Left ventricle myocardium inferior (tissue), 1 donor: Measurements from ENCODE around the gene DNAJB6. TPM values are rescaled to one million over a fixed set of nuclear protein-coding genes. Genes with fewer than 3 reads are reported as not detected.
"Not testable (repeated sequence)": the region's sequence is repeated elsewhere in the genome, so short reads cannot be mapped to it uniquely, and the experiment has no call there.

Source experiments
- DNase-seq: peaks from one replicate; pipeline ENCODE4 v3.0.0-alpha.2; 2020
- H3K27ac ChIP-seq: fragments of 200-600 bp; replicated peaks from 2 replicates; pipeline ENCODE4 v1.8.0; 2021
- H3K27me3 ChIP-seq: fragments of 200-600 bp; 2 replicates; pipeline ENCODE4 v1.8.0; 2021; ENCODE audit warnings: low read depth
- H3K36me3 ChIP-seq: fragments of 200-600 bp; 2 replicates; pipeline ENCODE4 v1.8.0; 2021
- H3K4me1 ChIP-seq: fragments of 200-600 bp; 2 replicates; pipeline ENCODE4 v1.8.0; 2021
- H3K4me3 ChIP-seq: fragments of 200-600 bp; 2 replicates; pipeline ENCODE4 v1.8.0; 2021; ENCODE audit warnings: mild to moderate bottlenecking, moderate library complexity
- H3K9me3 ChIP-seq: fragments of 200-600 bp; replicated peaks from 2 replicates; pipeline ENCODE4 v1.8.0; 2021
- intact Hi-C: fragments of 100-400 bp; cut with micrococcal nuclease; formaldehyde crosslinking; loops from one replicate; pipeline ENCODE4 v1.11.0; 2022
- total RNA-seq: library from RNA; stranded (reverse); fragmentation: NEBNext Ultra II Directional; extraction: Animal tissue kit (Norgen Biotek cat#: 25700); gene quantifications from one replicate; pipeline ENCODE4 v1.2.1, GENCODE V29; 2021
- TF ChIP-seq, protein P1 (sequence below): fragments of 200-600 bp; IDR thresholded peaks from 2 replicates; pipeline ENCODE4 v1.8.0; 2021; ENCODE audit warnings: antibody characterized with exemption, mild to moderate bottlenecking, borderline replicate concordance
- donor health status: DM: no; HTN: yes; CAD: no; lungs with severe emphysema.

DNAJB6 gene
- total RNA-seq, 1 donor from 2014 or later = 211 TPM

DNA sequence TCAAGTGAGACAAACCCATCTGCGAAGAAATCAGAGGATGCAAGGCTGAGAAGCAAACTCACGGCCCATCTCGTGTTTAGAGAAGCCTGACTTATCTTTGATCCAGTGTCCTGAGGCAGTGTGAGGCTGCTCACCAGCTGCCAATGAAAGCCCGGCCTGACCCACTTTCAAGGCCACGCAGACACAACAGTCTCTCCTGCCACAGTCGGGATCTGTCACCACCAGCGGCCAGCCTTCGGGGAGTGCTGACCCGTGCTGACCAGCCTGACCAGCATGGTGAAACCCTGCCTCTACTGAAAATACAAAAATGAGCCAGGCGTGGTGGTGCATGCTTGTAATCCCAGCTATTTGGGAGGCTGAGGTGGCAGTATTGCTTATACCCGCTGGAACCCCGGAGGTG lies 7.4 kb upstream of the DNAJB6 start:
- Histone ChIP-seq H3K36me3 (no peaks in the 10 kb centered on the region), H3K27me3 (peaks cover 6% of the 10 kb centered on the region), H3K4me3 (no peak overlapping the region), H3K9me3 (no peaks in the 10 kb centered on the region), H3K27ac (no peak overlapping the region), H3K4me1 (no peaks in the 10 kb centered on the region)
- TF ChIP-seq, protein P1, sequence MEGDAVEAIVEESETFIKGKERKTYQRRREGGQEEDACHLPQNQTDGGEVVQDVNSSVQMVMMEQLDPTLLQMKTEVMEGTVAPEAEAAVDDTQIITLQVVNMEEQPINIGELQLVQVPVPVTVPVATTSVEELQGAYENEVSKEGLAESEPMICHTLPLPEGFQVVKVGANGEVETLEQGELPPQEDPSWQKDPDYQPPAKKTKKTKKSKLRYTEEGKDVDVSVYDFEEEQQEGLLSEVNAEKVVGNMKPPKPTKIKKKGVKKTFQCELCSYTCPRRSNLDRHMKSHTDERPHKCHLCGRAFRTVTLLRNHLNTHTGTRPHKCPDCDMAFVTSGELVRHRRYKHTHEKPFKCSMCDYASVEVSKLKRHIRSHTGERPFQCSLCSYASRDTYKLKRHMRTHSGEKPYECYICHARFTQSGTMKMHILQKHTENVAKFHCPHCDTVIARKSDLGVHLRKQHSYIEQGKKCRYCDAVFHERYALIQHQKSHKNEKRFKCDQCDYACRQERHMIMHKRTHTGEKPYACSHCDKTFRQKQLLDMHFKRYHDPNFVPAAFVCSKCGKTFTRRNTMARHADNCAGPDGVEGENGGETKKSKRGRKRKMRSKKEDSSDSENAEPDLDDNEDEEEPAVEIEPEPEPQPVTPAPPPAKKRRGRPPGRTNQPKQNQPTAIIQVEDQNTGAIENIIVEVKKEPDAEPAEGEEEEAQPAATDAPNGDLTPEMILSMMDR = no peak
- intact Hi-C loops = no loop called here
- no peak for DNase-seq

DNA sequence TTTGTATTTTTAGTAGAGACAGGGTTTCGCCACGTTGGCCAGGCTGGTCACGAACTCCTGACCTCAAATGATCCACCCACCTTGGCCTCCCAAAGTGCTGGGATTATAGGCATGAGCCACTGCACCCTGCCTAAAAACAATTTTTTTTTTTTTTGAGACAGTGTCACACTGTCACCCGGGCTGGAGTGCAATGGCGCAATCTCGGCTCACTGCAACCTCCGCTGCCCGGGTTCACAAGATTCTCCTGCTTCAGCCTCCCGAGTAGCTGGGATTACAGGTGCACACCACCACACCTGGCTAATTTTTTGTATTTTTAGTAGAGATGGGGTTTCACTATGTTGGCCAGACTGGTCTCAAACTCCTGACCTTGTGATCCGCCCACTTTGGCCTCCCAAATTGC lies 6.2 kb upstream of the DNAJB6 start:
- H3K9me3 ChIP-seq, H3K27ac ChIP-seq, H3K4me3 ChIP-seq, intact Hi-C loops, H3K36me3 ChIP-seq, DNase-seq, H3K4me1 ChIP-seq, H3K27me3 ChIP-seq: not testable (repeated sequence)

DNA sequence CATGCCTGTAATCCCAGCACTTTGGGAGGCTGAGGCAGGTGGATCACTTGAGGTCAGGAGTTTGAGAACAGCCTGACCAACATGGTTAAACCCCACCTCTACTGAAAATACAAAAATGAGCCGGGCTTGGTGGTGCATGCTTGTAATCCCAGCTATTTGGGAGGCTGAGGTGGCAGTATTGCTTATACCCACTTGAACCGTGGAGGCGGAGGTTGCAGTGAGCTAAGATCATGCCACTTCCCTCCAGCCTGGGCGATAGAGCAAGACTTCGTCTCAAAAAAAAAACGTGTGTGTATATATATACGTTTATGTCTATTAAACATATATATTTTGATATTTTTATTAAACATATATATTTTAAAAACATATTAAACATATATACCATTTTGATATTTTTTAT lies 5.8 kb upstream of the DNAJB6 start:
- DNase-seq, H3K27me3 ChIP-seq, H3K27ac ChIP-seq, intact Hi-C loops, H3K4me3 ChIP-seq, H3K36me3 ChIP-seq, H3K4me1 ChIP-seq, H3K9me3 ChIP-seq: not testable (repeated sequence)

DNA sequence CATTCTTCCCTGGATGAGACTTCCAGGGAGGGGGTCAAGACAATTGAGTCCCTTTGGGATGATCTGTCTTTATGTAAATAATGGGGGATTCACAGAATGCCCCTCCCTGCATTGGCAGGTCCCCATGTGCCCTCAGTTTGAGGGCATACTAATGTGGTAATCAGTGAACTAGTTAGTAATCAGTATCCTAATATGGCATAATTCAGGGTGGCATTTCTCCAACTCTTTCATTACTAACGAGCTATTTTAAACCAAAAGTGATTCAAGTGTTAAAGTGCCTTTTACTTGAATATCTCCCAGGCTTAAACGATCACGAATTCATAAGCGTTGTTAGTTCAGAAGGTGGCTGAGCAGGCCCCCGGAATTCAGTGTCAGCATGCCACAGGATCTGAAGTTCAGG lies 1.6 kb upstream of the DNAJB6 start:
- DNase-seq = no peak
- no peaks in the 10 kb centered on the region for H3K9me3 ChIP-seq
- intact Hi-C loops = no loop called here
- no peaks in the 10 kb centered on the region for H3K36me3 ChIP-seq
- H3K27me3 ChIP-seq = peaks cover 6% of the 10 kb centered on the region
- no peak overlapping the region for H3K27ac ChIP-seq
- H3K4me1 ChIP-seq = peaks cover 40% of the 10 kb centered on the region
- peak overlapping the region; percentile 79 for H3K4me3 ChIP-seq
- TF ChIP-seq, protein P1 = no peak

DNA sequence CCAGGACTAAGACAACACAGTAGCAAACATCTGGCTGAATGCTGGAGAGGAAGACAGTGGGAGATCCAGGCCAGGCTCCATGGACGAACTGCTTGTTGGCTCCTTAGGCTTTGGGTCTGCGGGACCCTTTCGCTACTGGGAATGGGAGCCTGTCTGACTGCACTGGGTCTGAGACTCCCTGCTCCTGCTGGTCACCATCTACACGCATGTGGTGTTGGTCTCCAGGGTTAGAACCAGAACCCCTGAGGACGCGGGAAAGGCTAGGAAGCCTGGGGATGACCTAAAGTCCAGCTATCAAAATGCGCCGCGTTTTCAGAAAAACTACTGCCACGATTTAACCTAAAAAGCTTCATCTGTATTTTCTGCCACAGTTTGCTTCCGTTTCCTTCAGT lies 817 bp upstream of the DNAJB6 start:
- DNase-seq = no peak
- H3K4me1 ChIP-seq = peaks cover 48% of the 10 kb centered on the region
- no peaks in the 10 kb centered on the region for H3K9me3 ChIP-seq

DNA sequence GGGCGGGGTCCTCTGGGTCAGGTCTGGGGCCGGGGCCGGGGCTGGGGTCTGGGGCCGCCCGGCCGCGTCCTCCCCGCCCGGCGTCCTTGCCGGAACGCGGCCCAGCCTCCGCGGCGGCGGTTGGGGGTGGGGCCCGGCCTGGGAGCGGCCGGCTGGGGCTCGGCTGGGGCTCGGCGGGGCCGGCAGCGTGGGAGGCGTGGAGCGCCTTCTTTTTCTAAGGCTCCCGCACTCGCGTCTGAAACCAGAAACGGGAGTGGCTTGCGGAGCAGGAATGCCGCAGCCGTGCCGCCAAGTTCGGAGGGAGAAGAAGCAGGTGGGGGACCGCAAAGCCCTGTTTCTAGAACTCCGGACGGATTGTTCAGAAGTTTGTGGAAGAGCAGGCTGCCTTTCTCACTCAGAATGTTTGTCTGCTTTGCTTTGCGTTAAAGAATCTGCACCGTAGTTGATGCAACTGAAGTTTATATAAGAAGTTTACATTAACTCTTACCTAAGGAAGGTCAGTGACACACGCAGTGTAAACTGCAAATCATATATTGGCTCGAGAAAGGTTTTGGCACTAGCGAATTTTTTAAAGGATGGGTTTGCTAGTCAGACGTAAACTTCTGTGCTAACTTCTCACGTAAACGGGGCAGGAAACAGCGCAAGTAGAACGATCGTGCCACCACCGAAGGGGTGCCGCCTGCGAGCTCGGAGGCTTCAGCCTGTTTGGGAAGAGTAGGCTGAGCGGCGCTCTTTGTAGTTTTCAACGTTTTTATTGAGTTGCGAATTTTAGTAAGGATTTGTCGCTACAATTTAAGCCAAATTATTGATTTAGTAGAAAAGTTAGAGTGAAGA lies 729 bp downstream of the DNAJB6 start:
- H3K27ac ChIP-seq = peak overlapping the region; percentile 91
- H3K4me1 ChIP-seq = peaks cover 63% of the 10 kb centered on the region
- TF ChIP-seq, protein P1 = no peak
- H3K36me3 ChIP-seq = no peaks in the 10 kb centered on the region
- intact Hi-C loops = no loop called here
- peak; percentile 68 for DNase-seq
- no peaks in the 10 kb centered on the region for H3K9me3 ChIP-seq
- H3K4me3 ChIP-seq = peak overlapping the region; percentile 79
- H3K27me3 ChIP-seq = no peaks in the 10 kb centered on the region

More for the DNA sequence above, 817 bp upstream of the DNAJB6 start:
- Histone ChIP-seq H3K27ac (peak overlapping the region; percentile 91), H3K4me3 (peak overlapping the region; percentile 79), H3K36me3 (no peaks in the 10 kb centered on the region), H3K27me3 (peaks cover 6% of the 10 kb centered on the region)
- intact Hi-C loops = no loop called here
- TF ChIP-seq, protein P1 = no peak
